Endodermal cell (in vitro differentiated cells): ENCODE data around the gene PSMB10. TPM values are rescaled to one million over a fixed set of nuclear protein-coding genes. Genes with fewer than 3 reads are reported as not detected.

ENCODE experiments used
- DNase-seq: peaks from one replicate; pipeline ENCODE4 v3.0.0-alpha.2; 2017
- H3K27ac ChIP-seq: 2 replicates; pipeline ENCODE4 v1.5.1; 2013; ENCODE audit warnings: mild to moderate bottlenecking, low read depth, low read length, moderate library complexity
- H3K27me3 ChIP-seq: 2 replicates; pipeline ENCODE4 v1.6.1; 2013; ENCODE audit warnings: mild to moderate bottlenecking, low read length, moderate library complexity; ENCODE audit not compliant: insufficient read depth, control insufficient read depth, poor library complexity, severe bottlenecking
- H3K36me3 ChIP-seq: 2 replicates; pipeline ENCODE4 v1.7.0; 2013; ENCODE audit warnings: mild to moderate bottlenecking, low read length, moderate library complexity; ENCODE audit not compliant: control insufficient read depth, insufficient read depth
- H3K4me1 ChIP-seq: one replicate; pipeline ENCODE4 v1.7.0; 2013; ENCODE audit warnings: low read length; ENCODE audit not compliant: control insufficient read depth, insufficient read depth
- H3K4me3 ChIP-seq: 2 replicates; pipeline ENCODE4 v1.5.1; 2013; ENCODE audit warnings: mild to moderate bottlenecking, low read length, moderate library complexity
- H3K9ac ChIP-seq: 2 replicates; pipeline ENCODE4 v1.6.1; 2013; ENCODE audit warnings: mild to moderate bottlenecking, low read length, moderate library complexity; ENCODE audit not compliant: poor library complexity, severe bottlenecking; ENCODE audit errors: extremely low read depth
- H3K9me3 ChIP-seq: 2 replicates; pipeline ENCODE4 v1.6.1; 2013; ENCODE audit warnings: mild to moderate bottlenecking, low read length, moderate library complexity; ENCODE audit not compliant: control insufficient read depth
- H3K27ac Mint-ChIP-seq: 2 replicates; pipeline ENCODE4 v1.8.0; 2020; ENCODE audit warnings: mixed read lengths
- H3K27me3 Mint-ChIP-seq: 2 replicates; pipeline ENCODE4 v1.8.0; 2021; ENCODE audit warnings: mild to moderate bottlenecking, mixed read lengths; ENCODE audit not compliant: insufficient read depth
- H3K36me3 Mint-ChIP-seq: 2 replicates; pipeline ENCODE4 v1.8.0; 2020; ENCODE audit warnings: low read depth, mixed read lengths
- H3K4me1 Mint-ChIP-seq: 2 replicates; pipeline ENCODE4 v1.8.0; 2020; ENCODE audit warnings: mixed read lengths
- H3K4me3 Mint-ChIP-seq: 2 replicates; pipeline ENCODE4 v1.8.0; 2020; ENCODE audit warnings: mild to moderate bottlenecking, moderate library complexity, mixed read lengths
- H3K9me3 Mint-ChIP-seq: 2 replicates; pipeline ENCODE4 v1.8.0; 2020; ENCODE audit warnings: mild to moderate bottlenecking, mixed read lengths
- CTCF ChIP-seq: fragments of 200-600 bp; sonication (generic); conservative IDR thresholded peaks from 2 replicates; pipeline ENCODE4 v1.5.0; 2021; ENCODE audit warnings: antibody characterized with exemption, mild to moderate bottlenecking
- WGBS, 2 experiments: methylation state at CpG; one replicate each; pipeline versions ENCODE4 v1.1.5 to v1.1.7; 2013; ENCODE audit warnings: missing lambda C conversion rate in 2 of 2, mixed read lengths in 1 of 2; ENCODE audit not compliant: insufficient coverage in 1 of 2, insufficient read length in 1 of 2; 5-methylcytosine and 5-hydroxymethylcytosine counted together
- total RNA-seq, 2 donors: library from RNA; stranded (reverse); fragmentation: NEBNext Ultra II Directional in 1 of 2; extraction: Animal tissue kit (Norgen Biotek cat#: 25700) in 1 of 2; gene quantifications; 2 replicates in 1 of 2; 3 replicates in 1 of 2; pipeline ENCODE4 v1.2.1, GENCODE V29; 2021

The PSMB10 gene
- total RNA-seq, 2 donors from 2014 or later = 15.5 to 16.5 TPM

- DNase-seq = no peak
- no peaks in the 10 kb centered on the region for H3K27me3 Mint-ChIP-seq
- Histone ChIP-seq H3K9ac (no peak overlapping the region), H3K27ac (no peak overlapping the region), H3K9me3 (no peaks in the 10 kb centered on the region), H3K27me3 (no peaks in the 10 kb centered on the region), H3K36me3 (peaks cover 38% of the 10 kb centered on the region), H3K4me3 (no peak overlapping the region), H3K4me1 (no peaks in the 10 kb centered on the region)
- no peaks in the 10 kb centered on the region for H3K9me3 Mint-ChIP-seq
- no peak overlapping the region for H3K4me3 Mint-ChIP-seq
- WGBS, 2 experiments = 95 to 96% methylated on average over 9 to 11 of the region's 11 CpGs
- H3K27ac Mint-ChIP-seq = no peak overlapping the region
- peaks cover 38% of the 10 kb centered on the region for H3K36me3 Mint-ChIP-seq
- H3K4me1 Mint-ChIP-seq = no peaks in the 10 kb centered on the region
- no peak for TF ChIP-seq CTCF
Measured at GRCh38 chr16:67949645-67950044, 13.0 kb upstream of the PSMB10 start.

GRCh38 chr16:67948015-67948414 is 11.4 kb upstream of the PSMB10 start:
- no peak for DNase-seq
- Mint-ChIP-seq H3K36me3 (peaks cover 30% of the 10 kb centered on the region), H3K9me3 (no peaks in the 10 kb centered on the region), H3K27me3 (no peaks in the 10 kb centered on the region), H3K4me1 (peaks cover 6% of the 10 kb centered on the region), H3K27ac (no peak overlapping the region), H3K4me3 (no peak overlapping the region)
- TF ChIP-seq CTCF = no peak
- Histone ChIP-seq H3K9ac (no peak overlapping the region), H3K9me3 (no peaks in the 10 kb centered on the region), H3K27me3 (no peaks in the 10 kb centered on the region), H3K4me3 (no peak overlapping the region), H3K27ac (no peak overlapping the region), H3K4me1 (peaks cover 10% of the 10 kb centered on the region), H3K36me3 (peaks cover 37% of the 10 kb centered on the region)
- 94 to 95% methylated on average over 15 of the region's 15 CpGs for WGBS, 2 experiments

GRCh38 chr16:67946966-67947558 is 10.4 kb upstream of the PSMB10 start:
- no peak for TF ChIP-seq CTCF
- no peak overlapping the region for H3K27ac Mint-ChIP-seq
- H3K9ac ChIP-seq = no peak overlapping the region

More at GRCh38 chr16:67946966-67947558, 10.4 kb upstream of the PSMB10 start:
- Histone ChIP-seq H3K27ac (no peak overlapping the region), H3K27me3 (no peaks in the 10 kb centered on the region), H3K36me3 (peaks cover 38% of the 10 kb centered on the region), H3K9me3 (no peaks in the 10 kb centered on the region), H3K4me3 (no peak overlapping the region), H3K4me1 (peaks cover 10% of the 10 kb centered on the region)
- 91 to 96% methylated on average over 10 to 28 of the region's 28 CpGs for WGBS, 2 experiments
- H3K4me1 Mint-ChIP-seq = peaks cover 6% of the 10 kb centered on the region
- no peaks in the 10 kb centered on the region for H3K27me3 Mint-ChIP-seq
- H3K36me3 Mint-ChIP-seq = peaks cover 29% of the 10 kb centered on the region
- no peaks in the 10 kb centered on the region for H3K9me3 Mint-ChIP-seq
- no peak overlapping the region for H3K4me3 Mint-ChIP-seq
- DNase-seq = no peak
